GM12873 (cell line): ENCODE results near the gene MRRF.

ENCODE experiments used
- CTCF ChIP-seq: IDR thresholded peaks from 2 replicates; pipeline ENCODE4 v1.5.1; 2012; ENCODE audit warnings: low read depth, mild to moderate bottlenecking, moderate library complexity, low read length, control low read depth; ENCODE audit not compliant: insufficient read depth; ENCODE audit errors: missing control alignments

The MRRF gene

DNA sequence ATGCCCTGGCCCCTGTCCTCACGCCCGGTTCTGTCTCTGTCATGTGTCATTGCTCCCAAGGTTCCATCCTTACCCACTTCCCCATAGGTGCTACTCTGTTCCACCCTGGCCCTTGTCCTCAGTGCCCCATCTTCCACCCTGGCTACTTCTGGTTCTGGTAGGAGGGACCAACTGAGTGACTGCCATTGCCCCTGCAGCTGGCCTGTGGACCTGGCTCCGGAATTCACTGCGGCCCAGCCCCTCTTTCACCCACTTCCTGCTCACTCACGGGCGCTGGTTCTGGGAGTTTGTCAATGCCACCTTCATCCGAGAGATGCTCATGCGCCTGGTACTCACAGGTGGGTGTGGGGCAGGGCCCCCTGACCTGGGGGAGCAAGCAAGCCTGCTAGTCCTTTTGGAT is 113.6 kb downstream of the MRRF start:
- no peak for TF ChIP-seq CTCF

- TF ChIP-seq CTCF: peak; percentile 68
These were observed 114.7 kb downstream of the MRRF start for GRCh38 chr9:122379340-122379739.

- no peak for TF ChIP-seq CTCF
These were observed 115.6 kb downstream of the MRRF start for GRCh38 chr9:122380293-122380692.
